GM10248 (cell line): Measurements from ENCODE around the gene CCDC187.

Source experiments
- CTCF ChIA-PET: fragments of 300-600 bp; sonication (Branson Sonifier 250); formaldehyde crosslinking; extraction: SDS; loops from one replicate; lab custom pipeline; 2021; ENCODE audit warnings: antibody characterized with exemption; lab: Yijun Ruan, JAX
- POLR2A ChIA-PET: fragments of 350-650 bp; sonication (Branson Sonifier 250); formaldehyde crosslinking; extraction: SDS; loops from one replicate; lab custom pipeline; 2020; ENCODE audit warnings: antibody characterized with exemption; lab: Yijun Ruan, JAX
- DNase-seq: peaks from one replicate; pipeline ENCODE4 v3.0.0; 2012; ENCODE audit errors: extremely low spot score
- CTCF ChIP-seq: IDR thresholded peaks from 2 replicates; pipeline ENCODE4 v1.5.1; 2012; ENCODE audit warnings: mild to moderate bottlenecking, low read depth; ENCODE audit errors: extremely low read depth, missing control alignments, control extremely low read depth

Gene CCDC187

GRCh38 chr9:136258299-136258625, 45.6 kb downstream of the CCDC187 start:
- ChIA-PET CTCF (interaction anchor here (1.0 kb wide), 1 partner anchor 9 kb away, joined by 3 read pairs; no protein-coding TSS in a partner anchor), POLR2A (no interaction called here)
- DNase-seq = no peak
- TF ChIP-seq CTCF = no peak

GRCh38 chr9:136257381-136258298, 46.3 kb downstream of the CCDC187 start:
- POLR2A ChIA-PET = no interaction called here
- no peak for DNase-seq
- no peak for TF ChIP-seq CTCF
- CTCF ChIA-PET = no interaction called here

GRCh38 chr9:136255896-136256890, 47.7 kb downstream of the CCDC187 start:
- CTCF ChIA-PET = interaction anchor here (1.4 kb wide), 1 partner anchor 31 kb away, joined by 3 read pairs; no protein-coding TSS in a partner anchor
- POLR2A ChIA-PET = no interaction called here
- TF ChIP-seq CTCF = peak; percentile 6
- no peak for DNase-seq

- TF ChIP-seq CTCF = no peak
Observed at GRCh38 chr9:136255166-136255538, 48.7 kb downstream of the CCDC187 start.

GRCh38 chr9:136254381-136255165, 49.3 kb downstream of the CCDC187 start:
- no peak for DNase-seq
- POLR2A ChIA-PET = no interaction called here
- CTCF ChIA-PET = no interaction called here
- TF ChIP-seq CTCF = no peak

More at GRCh38 chr9:136255166-136255538, 48.7 kb downstream of the CCDC187 start:
- CTCF ChIA-PET = interaction anchor here (1.4 kb wide), 1 partner anchor 30 kb away, joined by 3 read pairs; no protein-coding TSS in a partner anchor
- POLR2A ChIA-PET = no interaction called here
- no peak for DNase-seq
